RCC 7860 (cell line): ENCODE data around the gene EPAS1.

Experiments
- DNase-seq: peaks from one replicate; pipeline ENCODE4 v3.0.0-alpha.2; 2015; ENCODE audit warnings: low spot score
- FAIRE-seq: peaks from 2 replicates; lab custom pipeline; 2012; peaks lifted over from hg19 to GRCh38; lab: Jason Lieb, UNC

The EPAS1 gene

GRCh38 chr2:46428911-46429436 is 131.8 kb downstream of the EPAS1 start:
- no peak for FAIRE-seq
- DNase-seq = no peak

- DNase-seq (no peak), FAIRE-seq (no peak)
Observed at GRCh38 chr2:46430413-46430812, 133.2 kb downstream of the EPAS1 start.

- no peak for DNase-seq
- FAIRE-seq = no peak
Observed at GRCh38 chr2:46430992-46431391, 133.8 kb downstream of the EPAS1 start.

GRCh38 chr2:46431481-46432235 is 134.5 kb downstream of the EPAS1 start:
- DNase-seq = no peak
- no peak for FAIRE-seq

- no peak for FAIRE-seq
- DNase-seq = no peak
Observed at GRCh38 chr2:46434851-46435273, 137.7 kb downstream of the EPAS1 start.

- DNase-seq = no peak
- no peak for FAIRE-seq
Observed at GRCh38 chr2:46435353-46435752, 138.1 kb downstream of the EPAS1 start.

- FAIRE-seq (no peak), DNase-seq (no peak)
Observed at GRCh38 chr2:46435796-46436360, 138.7 kb downstream of the EPAS1 start.
